GM12878 (cell line): ENCODE results near the gene PDZRN4. TPM values are rescaled to one million over a fixed set of nuclear protein-coding genes. Genes with fewer than 3 reads are reported as not detected.

ENCODE experiments used
- BHLHE40 ChIP-seq, 2 experiments: fragments of 450-650 bp in 1 of 2; IDR thresholded peaks; 2 replicates each; pipeline ENCODE4 v1.6.1; 2011 to 2017; ENCODE audit warnings: low read depth in 2 of 2, borderline replicate concordance in 1 of 2, improper control_type of control experiment in 1 of 2, low read length in 1 of 2, mild to moderate bottlenecking in 1 of 2
- BRCA1 ChIP-seq: IDR thresholded peaks from 2 replicates; pipeline ENCODE4 v1.6.1; 2011; ENCODE audit warnings: low read depth, low read length, improper control_type of control experiment
- CHD2 ChIP-seq: IDR thresholded peaks from 2 replicates; pipeline ENCODE4 v1.6.1; 2011; ENCODE audit warnings: low read depth, low read length, improper control_type of control experiment, borderline replicate concordance
- POLR2AphosphoS5 ChIP-seq: IDR thresholded peaks from 2 replicates; pipeline ENCODE4 v1.6.1; 2011; ENCODE audit warnings: mild to moderate bottlenecking, low read length, inconsistent platforms
- RFX5 ChIP-seq: IDR thresholded peaks from 2 replicates; pipeline ENCODE4 v1.6.1; 2011; ENCODE audit warnings: low read depth, low read length, improper control_type of control experiment
- polyA plus RNA-seq, 11 experiments: library from polyadenylated mRNA; depleted of rRNA in 4 of 11; unstranded in 6 of 11; stranded (reverse) in 5 of 11; fragments of >200 nt; fragmentation: Nextera tagmentation in 4 of 11; fragmentation: Illumina TruSeq in 1 of 11; extraction: Ambion mirVana in 4 of 11; extraction: Trizol in 1 of 11; gene quantifications; 1 replicate in 1 of 11; 2 replicates in 10 of 11; pipeline versions ENCODE4 v1.2.1 to v1.2.3, GENCODE V29; 2011 to 2016; ENCODE audit warnings: inconsistent platforms in 2 of 11, missing spikeins in 2 of 11, low read depth in 1 of 11
- total RNA-seq, 4 experiments: library from RNA; depleted of rRNA in 3 of 4; stranded (reverse); fragments of >200 nt in 3 of 4; fragmentation: Illumina TruSeq in 1 of 4; extraction: Trizol in 1 of 4; gene quantifications; 2 replicates each; pipeline versions ENCODE4 v1.2.1 to v1.2.3, GENCODE V29; 2013 to 2021
- TF ChIP-seq, protein P1 (sequence below): fragments of 450-650 bp; IDR thresholded peaks from 2 replicates; pipeline ENCODE4 v1.6.1; 2018; ENCODE audit warnings: borderline replicate concordance, mild to moderate bottlenecking; ENCODE audit not compliant: partially characterized antibody
- TF ChIP-seq, protein P2 (sequence below): IDR thresholded peaks from 2 replicates; pipeline ENCODE4 v1.6.1; 2012; ENCODE audit warnings: improper control_type of control experiment, low read depth, low read length; ENCODE audit not compliant: insufficient replicate concordance
- TF ChIP-seq, protein P3 (sequence below): fragments of 450-650 bp; formaldehyde crosslinking; IDR thresholded peaks from 2 replicates; pipeline ENCODE4 v1.5.0; 2022; ENCODE audit warnings: mild to moderate bottlenecking, missing genetic modification characterization

The PDZRN4 gene
- total and polyA plus RNA-seq, 10 of the 15 experiments (the other 5 are each of a cell fraction or from before 2014, with no cell fraction given) = 0.03 TPM; not detected in 9

DNA sequence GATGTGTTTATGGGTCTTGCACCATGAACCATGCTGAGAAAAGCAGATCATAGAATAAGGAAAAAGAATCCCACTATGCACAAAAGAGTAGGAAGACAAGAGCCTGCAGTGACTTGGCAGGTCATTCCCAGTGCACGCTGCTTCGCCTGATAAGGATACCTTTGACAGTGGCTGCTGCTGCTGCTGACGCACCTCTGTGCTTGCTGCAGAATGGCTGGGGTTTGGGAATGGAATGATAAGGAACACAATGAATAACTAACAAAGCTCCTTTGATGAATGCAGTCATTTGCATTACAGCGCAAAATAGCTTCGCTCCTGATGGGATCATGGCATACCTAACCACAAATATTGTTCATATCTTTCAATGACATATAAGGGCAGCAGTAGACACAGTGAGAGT lies 278.7 kb downstream of the PDZRN4 start (continued):
- TF ChIP-seq, protein P1, sequence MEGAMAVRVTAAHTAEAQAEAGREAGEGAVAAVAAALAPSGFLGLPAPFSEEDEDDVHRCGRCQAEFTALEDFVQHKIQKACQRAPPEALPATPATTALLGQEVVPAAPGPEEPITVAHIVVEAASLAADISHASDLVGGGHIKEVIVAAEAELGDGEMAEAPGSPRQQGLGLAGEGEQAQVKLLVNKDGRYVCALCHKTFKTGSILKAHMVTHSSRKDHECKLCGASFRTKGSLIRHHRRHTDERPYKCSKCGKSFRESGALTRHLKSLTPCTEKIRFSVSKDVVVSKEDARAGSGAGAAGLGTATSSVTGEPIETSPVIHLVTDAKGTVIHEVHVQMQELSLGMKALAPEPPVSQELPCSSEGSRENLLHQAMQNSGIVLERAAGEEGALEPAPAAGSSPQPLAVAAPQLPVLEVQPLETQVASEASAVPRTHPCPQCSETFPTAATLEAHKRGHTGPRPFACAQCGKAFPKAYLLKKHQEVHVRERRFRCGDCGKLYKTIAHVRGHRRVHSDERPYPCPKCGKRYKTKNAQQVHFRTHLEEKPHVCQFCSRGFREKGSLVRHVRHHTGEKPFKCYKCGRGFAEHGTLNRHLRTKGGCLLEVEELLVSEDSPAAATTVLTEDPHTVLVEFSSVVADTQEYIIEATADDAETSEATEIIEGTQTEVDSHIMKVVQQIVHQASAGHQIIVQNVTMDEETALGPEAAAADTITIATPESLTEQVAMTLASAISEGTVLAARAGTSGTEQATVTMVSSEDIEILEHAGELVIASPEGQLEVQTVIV = no peak
- TF ChIP-seq RFX5 (no peak), CHD2 (no peak), BRCA1 (no peak), BHLHE40 (IDR thresholded peaks at IDR 0.05; ENCODE audit: borderline replicate concordance in 1 of 2, low read depth in 2 of 2, low read length in 1 of 2) (no peak), POLR2AphosphoS5 (no peak)
- TF ChIP-seq, protein P2, sequence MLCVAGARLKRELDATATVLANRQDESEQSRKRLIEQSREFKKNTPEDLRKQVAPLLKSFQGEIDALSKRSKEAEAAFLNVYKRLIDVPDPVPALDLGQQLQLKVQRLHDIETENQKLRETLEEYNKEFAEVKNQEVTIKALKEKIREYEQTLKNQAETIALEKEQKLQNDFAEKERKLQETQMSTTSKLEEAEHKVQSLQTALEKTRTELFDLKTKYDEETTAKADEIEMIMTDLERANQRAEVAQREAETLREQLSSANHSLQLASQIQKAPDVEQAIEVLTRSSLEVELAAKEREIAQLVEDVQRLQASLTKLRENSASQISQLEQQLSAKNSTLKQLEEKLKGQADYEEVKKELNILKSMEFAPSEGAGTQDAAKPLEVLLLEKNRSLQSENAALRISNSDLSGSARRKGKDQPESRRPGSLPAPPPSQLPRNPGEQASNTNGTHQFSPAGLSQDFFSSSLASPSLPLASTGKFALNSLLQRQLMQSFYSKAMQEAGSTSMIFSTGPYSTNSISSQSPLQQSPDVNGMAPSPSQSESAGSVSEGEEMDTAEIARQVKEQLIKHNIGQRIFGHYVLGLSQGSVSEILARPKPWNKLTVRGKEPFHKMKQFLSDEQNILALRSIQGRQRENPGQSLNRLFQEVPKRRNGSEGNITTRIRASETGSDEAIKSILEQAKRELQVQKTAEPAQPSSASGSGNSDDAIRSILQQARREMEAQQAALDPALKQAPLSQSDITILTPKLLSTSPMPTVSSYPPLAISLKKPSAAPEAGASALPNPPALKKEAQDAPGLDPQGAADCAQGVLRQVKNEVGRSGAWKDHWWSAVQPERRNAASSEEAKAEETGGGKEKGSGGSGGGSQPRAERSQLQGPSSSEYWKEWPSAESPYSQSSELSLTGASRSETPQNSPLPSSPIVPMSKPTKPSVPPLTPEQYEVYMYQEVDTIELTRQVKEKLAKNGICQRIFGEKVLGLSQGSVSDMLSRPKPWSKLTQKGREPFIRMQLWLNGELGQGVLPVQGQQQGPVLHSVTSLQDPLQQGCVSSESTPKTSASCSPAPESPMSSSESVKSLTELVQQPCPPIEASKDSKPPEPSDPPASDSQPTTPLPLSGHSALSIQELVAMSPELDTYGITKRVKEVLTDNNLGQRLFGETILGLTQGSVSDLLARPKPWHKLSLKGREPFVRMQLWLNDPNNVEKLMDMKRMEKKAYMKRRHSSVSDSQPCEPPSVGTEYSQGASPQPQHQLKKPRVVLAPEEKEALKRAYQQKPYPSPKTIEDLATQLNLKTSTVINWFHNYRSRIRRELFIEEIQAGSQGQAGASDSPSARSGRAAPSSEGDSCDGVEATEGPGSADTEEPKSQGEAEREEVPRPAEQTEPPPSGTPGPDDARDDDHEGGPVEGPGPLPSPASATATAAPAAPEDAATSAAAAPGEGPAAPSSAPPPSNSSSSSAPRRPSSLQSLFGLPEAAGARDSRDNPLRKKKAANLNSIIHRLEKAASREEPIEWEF = no peak
- TF ChIP-seq, protein P3, sequence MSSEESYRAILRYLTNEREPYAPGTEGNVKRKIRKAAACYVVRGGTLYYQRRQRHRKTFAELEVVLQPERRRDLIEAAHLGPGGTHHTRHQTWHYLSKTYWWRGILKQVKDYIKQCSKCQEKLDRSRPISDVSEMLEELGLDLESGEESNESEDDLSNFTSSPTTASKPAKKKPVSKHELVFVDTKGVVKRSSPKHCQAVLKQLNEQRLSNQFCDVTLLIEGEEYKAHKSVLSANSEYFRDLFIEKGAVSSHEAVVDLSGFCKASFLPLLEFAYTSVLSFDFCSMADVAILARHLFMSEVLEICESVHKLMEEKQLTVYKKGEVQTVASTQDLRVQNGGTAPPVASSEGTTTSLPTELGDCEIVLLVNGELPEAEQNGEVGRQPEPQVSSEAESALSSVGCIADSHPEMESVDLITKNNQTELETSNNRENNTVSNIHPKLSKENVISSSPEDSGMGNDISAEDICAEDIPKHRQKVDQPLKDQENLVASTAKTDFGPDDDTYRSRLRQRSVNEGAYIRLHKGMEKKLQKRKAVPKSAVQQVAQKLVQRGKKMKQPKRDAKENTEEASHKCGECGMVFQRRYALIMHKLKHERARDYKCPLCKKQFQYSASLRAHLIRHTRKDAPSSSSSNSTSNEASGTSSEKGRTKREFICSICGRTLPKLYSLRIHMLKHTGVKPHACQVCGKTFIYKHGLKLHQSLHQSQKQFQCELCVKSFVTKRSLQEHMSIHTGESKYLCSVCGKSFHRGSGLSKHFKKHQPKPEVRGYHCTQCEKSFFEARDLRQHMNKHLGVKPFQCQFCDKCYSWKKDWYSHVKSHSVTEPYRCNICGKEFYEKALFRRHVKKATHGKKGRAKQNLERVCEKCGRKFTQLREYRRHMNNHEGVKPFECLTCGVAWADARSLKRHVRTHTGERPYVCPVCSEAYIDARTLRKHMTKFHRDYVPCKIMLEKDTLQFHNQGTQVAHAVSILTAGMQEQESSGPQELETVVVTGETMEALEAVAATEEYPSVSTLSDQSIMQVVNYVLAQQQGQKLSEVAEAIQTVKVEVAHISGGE = no peak
